HepG2 (cell line): ENCODE measurements around the gene MSI2. TPM values are rescaled to one million over a fixed set of nuclear protein-coding genes. Genes with fewer than 3 reads are reported as not detected.

Experiments
- ATAC-seq: fragments of 200-7000 bp; cut with Tn5 transposase; 3 replicates; pipeline ENCODE4 v1.9.1; 2020; ENCODE audit warnings: mild to moderate bottlenecking, moderate library complexity
- BruUV-seq: library from RNA; stranded (reverse); fragments of 400-500 nt; replicated peaks from 2 replicates; lab custom pipeline; 2021; lab: Mats Ljungman, UMichigan
- CTCF ChIA-PET: fragments of 300-600 bp; formaldehyde crosslinking; extraction: SDS; loops from one replicate; lab custom pipeline; 2021; ENCODE audit warnings: low total read pairs, inconsistent platforms, low intra/inter-chr PET ratio; lab: Yijun Ruan, JAX
- POLR2A ChIA-PET: fragments of 350-600 bp; sonication (Branson Sonifier 250); formaldehyde crosslinking; loops from one replicate; lab custom pipeline; 2020; ENCODE audit warnings: antibody characterized with exemption, inconsistent platforms; lab: Yijun Ruan, JAX
- DNase-seq: peaks from one replicate; pipeline ENCODE4 v3.0.0-alpha.2; 2015; ENCODE audit warnings: low spot score
- FAIRE-seq: peaks from 3 replicates; lab custom pipeline; 2011; peaks lifted over from hg19 to GRCh38; lab: Jason Lieb, UNC
- H2AFZ ChIP-seq: one replicate; pipeline ENCODE4 v1.6.1; 2011; ENCODE audit warnings: low read length, inconsistent platforms
- H3K27ac ChIP-seq: fragments of 300-600 bp; 3 replicates; pipeline ENCODE4 v1.8.0; 2011; ENCODE audit warnings: mixed run types, mild to moderate bottlenecking, mixed read lengths, low read length, inconsistent platforms; ENCODE audit not compliant: insufficient read depth; ENCODE audit errors: extremely low read length
- H3K27me3 ChIP-seq, 2 experiments: fragments of 200-600 bp in 1 of 2; 2 replicates in 1 of 2; 3 replicates in 1 of 2; pipeline versions ENCODE4 v1.6.0 to v1.8.0; 2011; ENCODE audit warnings: low read length in 2 of 2, mild to moderate bottlenecking in 2 of 2, moderate library complexity in 2 of 2, inconsistent platforms in 1 of 2; ENCODE audit not compliant: insufficient read depth in 2 of 2, control insufficient read depth in 1 of 2
- H3K36me3 ChIP-seq, 2 experiments: fragments of 200-600 bp in 1 of 2; replicated peaks in 1 of 2; 2 replicates in 1 of 2; 3 replicates in 1 of 2; pipeline versions ENCODE4 v1.5.1 to v1.8.0; 2011; ENCODE audit warnings: low read length in 2 of 2, inconsistent platforms in 1 of 2; ENCODE audit not compliant: insufficient read depth in 2 of 2, control insufficient read depth in 1 of 2
- H3K4me1 ChIP-seq: 2 replicates; pipeline ENCODE4 v1.5.1; 2012; ENCODE audit warnings: low read length, inconsistent platforms; ENCODE audit not compliant: insufficient read depth
- H3K4me2 ChIP-seq: 2 replicates; pipeline ENCODE4 v1.6.0; 2011; ENCODE audit warnings: low read depth, low read length, inconsistent platforms
- H3K4me3 ChIP-seq, 3 experiments: fragments of 200-600 bp in 1 of 3; sonication (generic), shearing (Covaris generic) in 1 of 3; replicated peaks in 1 of 3; 2 replicates each; pipeline ENCODE4 v1.5.1; 2011 to 2016; ENCODE audit warnings: low read length in 3 of 3, inconsistent platforms in 2 of 3, low read depth in 2 of 3, mild to moderate bottlenecking in 2 of 3, control low read depth in 1 of 3, mixed read lengths in 1 of 3; ENCODE audit not compliant: insufficient read depth in 1 of 3
- H3K79me2 ChIP-seq: one replicate; pipeline ENCODE4 v1.6.1; 2011; ENCODE audit warnings: low read length, inconsistent platforms; ENCODE audit not compliant: insufficient read depth
- H3K9ac ChIP-seq: 2 replicates; pipeline ENCODE4 v1.6.0; 2011; ENCODE audit warnings: mild to moderate bottlenecking, low read depth, low read length, inconsistent platforms; ENCODE audit not compliant: insufficient read depth
- H3K9me3 ChIP-seq: 2 replicates; pipeline ENCODE4 v1.5.1; 2012; ENCODE audit warnings: mild to moderate bottlenecking, low read length
- H4K20me1 ChIP-seq: 2 replicates; pipeline ENCODE4 v1.6.0; 2011; ENCODE audit warnings: inconsistent platforms, mild to moderate bottlenecking, low read length, moderate library complexity; ENCODE audit not compliant: insufficient read depth
- CREB1 ChIP-seq, 2 experiments: fragments of 450-650 bp in 1 of 2; IDR thresholded peaks; 2 replicates each; pipeline ENCODE4 v1.6.1; 2016 to 2017; ENCODE audit warnings: control low read depth in 1 of 2, mild to moderate bottlenecking in 1 of 2, missing compliant biosample characterization in 1 of 2, missing genetic modification characterization in 1 of 2
- EED ChIP-seq: sonication (generic); formaldehyde crosslinking; IDR thresholded peaks from 2 replicates; pipeline ENCODE4 v1.5.0; 2020; ENCODE audit warnings: mild to moderate bottlenecking, missing genetic modification reagents
- SMC3 ChIP-seq: IDR thresholded peaks from 2 replicates; pipeline ENCODE4 v1.6.1; 2011; ENCODE audit warnings: low read length, improper control_type of control experiment
- STAG1 ChIP-seq: sonication (generic); formaldehyde crosslinking; IDR thresholded peaks from 2 replicates; pipeline ENCODE4 v1.4.0; 2020; ENCODE audit warnings: missing genetic modification reagents
- ZNF17 ChIP-seq: sonication (generic); formaldehyde crosslinking; IDR thresholded peaks from 2 replicates; pipeline ENCODE4 v1.5.0; 2020; ENCODE audit warnings: mild to moderate bottlenecking, missing genetic modification reagents
- ZNF282 ChIP-seq: fragments of 450-650 bp; IDR thresholded peaks from 2 replicates; pipeline ENCODE4 v1.6.1; 2018; ENCODE audit not compliant: partially characterized antibody
- ZNF484 ChIP-seq: sonication (generic); formaldehyde crosslinking; IDR thresholded peaks from 2 replicates; pipeline ENCODE4 v1.5.1; 2020; ENCODE audit warnings: mild to moderate bottlenecking, low read depth, missing genetic modification reagents, borderline replicate concordance
- ZNF724P ChIP-seq: sonication (generic); formaldehyde crosslinking; IDR thresholded peaks from 2 replicates; pipeline ENCODE4 v1.8.0; 2022; ENCODE audit warnings: missing genetic modification reagents, borderline replicate concordance
- WGBS: methylation state at CpG from one replicate; pipeline ENCODE4 v1.1.6; 2017; ENCODE audit warnings: low lambda C conversion rate; 5-methylcytosine and 5-hydroxymethylcytosine counted together
- in situ Hi-C: cut with HindIII; loops from 2 replicates; pipeline ENCODE4 v1.10.0; 2017; ENCODE audit warnings: low pct_unique_long_range_greater_than_20kb; ENCODE audit not compliant: extremely low pct_ligation_motif_present
- intact Hi-C: fragments of 100-400 bp; cut with micrococcal nuclease; formaldehyde crosslinking; loops from one replicate; pipeline ENCODE4 v1.10.0; 2022; ENCODE audit not compliant: unreplicated experiment
- polyA plus RNA-seq, 8 experiments: library from polyadenylated mRNA; depleted of rRNA in 3 of 8; stranded (reverse) in 7 of 8; unstranded in 1 of 8; fragments of >200 nt; fragmentation: Illumina TruSeq in 4 of 8; extraction: Trizol in 4 of 8; gene quantifications; 2 replicates each; pipeline versions ENCODE4 v1.2.1 to v1.2.3, GENCODE V29; 2011 to 2016; ENCODE audit warnings: low read depth in 4 of 8, missing spikeins in 1 of 8, mixed read lengths in 1 of 8; ENCODE audit not compliant: insufficient read depth in 1 of 8
- total RNA-seq, 5 experiments: library from RNA; depleted of rRNA; stranded (reverse); fragments of >200 nt; fragmentation: Illumina TruSeq; extraction: Trizol; gene quantifications; 2 replicates each; pipeline ENCODE4 v1.2.3, GENCODE V29; 2016; ENCODE audit warnings: low read depth in 1 of 5
- TF ChIP-seq, protein P1 (sequence below): sonication (generic); formaldehyde crosslinking; IDR thresholded peaks from 2 replicates; pipeline ENCODE4 v1.5.1; 2020; ENCODE audit warnings: mild to moderate bottlenecking, missing genetic modification reagents, moderate library complexity
- TF ChIP-seq, protein P2 (sequence below): sonication (generic); formaldehyde crosslinking; conservative IDR thresholded peaks from 2 replicates; pipeline ENCODE4 v1.5.0; 2020; ENCODE audit warnings: missing genetic modification reagents
- TF ChIP-seq, protein P3 (sequence below): fragments of 450-650 bp; IDR thresholded peaks from 2 replicates; pipeline ENCODE4 v1.6.1; 2017

MSI2 gene
- total and polyA plus RNA-seq, 2 of the 13 experiments (the other 11 are each of a cell fraction or from before 2014, with no cell fraction given): 77.5 to 78.4 TPM

DNA sequence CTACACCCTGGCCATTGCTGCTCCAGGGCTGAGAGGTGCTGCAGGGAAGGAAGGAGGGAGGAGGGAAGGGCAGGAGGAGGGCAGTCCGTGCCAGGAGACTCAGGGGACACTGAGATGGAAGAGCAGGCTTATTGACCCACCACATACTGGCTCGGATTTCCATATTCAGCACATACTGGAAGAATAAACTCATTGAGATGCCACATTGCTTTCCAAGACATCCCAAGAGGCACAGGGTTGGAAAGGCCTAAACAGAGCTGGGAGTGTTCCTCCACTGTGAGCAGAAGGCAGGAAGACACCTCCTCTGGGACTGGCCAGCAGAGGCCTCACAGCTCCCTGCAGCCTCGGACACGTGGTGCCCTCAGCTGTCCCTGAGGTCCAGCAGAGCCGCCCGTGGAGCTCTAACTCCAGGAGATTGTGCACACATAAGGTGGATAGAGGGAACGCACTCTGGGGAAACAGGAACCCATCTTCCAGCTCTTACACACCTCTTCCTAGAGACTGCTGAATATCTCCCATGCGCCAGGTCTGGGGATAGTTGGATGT, 471.4 kb downstream of the MSI2 start (continued):
- no peak for TF ChIP-seq ZNF282
- TF ChIP-seq ZNF17 (CRISPR knock-in tag): no peak
- peak; percentile 25 for TF ChIP-seq STAG1 (CRISPR knock-in tag)
- no peak for TF ChIP-seq SMC3
- peak; percentile 51; the same call in 1 of the 2 replicates for TF ChIP-seq ZNF724P (CRISPR knock-in tag)
- TF ChIP-seq, protein P1, sequence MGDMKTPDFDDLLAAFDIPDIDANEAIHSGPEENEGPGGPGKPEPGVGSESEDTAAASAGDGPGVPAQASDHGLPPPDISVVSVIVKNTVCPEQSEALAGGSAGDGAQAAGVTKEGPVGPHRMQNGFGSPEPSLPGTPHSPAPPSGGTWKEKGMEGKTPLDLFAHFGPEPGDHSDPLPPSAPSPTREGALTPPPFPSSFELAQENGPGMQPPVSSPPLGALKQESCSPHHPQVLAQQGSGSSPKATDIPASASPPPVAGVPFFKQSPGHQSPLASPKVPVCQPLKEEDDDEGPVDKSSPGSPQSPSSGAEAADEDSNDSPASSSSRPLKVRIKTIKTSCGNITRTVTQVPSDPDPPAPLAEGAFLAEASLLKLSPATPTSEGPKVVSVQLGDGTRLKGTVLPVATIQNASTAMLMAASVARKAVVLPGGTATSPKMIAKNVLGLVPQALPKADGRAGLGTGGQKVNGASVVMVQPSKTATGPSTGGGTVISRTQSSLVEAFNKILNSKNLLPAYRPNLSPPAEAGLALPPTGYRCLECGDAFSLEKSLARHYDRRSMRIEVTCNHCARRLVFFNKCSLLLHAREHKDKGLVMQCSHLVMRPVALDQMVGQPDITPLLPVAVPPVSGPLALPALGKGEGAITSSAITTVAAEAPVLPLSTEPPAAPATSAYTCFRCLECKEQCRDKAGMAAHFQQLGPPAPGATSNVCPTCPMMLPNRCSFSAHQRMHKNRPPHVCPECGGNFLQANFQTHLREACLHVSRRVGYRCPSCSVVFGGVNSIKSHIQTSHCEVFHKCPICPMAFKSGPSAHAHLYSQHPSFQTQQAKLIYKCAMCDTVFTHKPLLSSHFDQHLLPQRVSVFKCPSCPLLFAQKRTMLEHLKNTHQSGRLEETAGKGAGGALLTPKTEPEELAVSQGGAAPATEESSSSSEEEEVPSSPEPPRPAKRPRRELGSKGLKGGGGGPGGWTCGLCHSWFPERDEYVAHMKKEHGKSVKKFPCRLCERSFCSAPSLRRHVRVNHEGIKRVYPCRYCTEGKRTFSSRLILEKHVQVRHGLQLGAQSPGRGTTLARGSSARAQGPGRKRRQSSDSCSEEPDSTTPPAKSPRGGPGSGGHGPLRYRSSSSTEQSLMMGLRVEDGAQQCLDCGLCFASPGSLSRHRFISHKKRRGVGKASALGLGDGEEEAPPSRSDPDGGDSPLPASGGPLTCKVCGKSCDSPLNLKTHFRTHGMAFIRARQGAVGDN (CRISPR knock-in tag): no peak
- 0 out of 2 replicates have a peak, but pooled peaks have one; percentile 31 for TF ChIP-seq EED
- no peak for TF ChIP-seq ZNF484

DNA sequence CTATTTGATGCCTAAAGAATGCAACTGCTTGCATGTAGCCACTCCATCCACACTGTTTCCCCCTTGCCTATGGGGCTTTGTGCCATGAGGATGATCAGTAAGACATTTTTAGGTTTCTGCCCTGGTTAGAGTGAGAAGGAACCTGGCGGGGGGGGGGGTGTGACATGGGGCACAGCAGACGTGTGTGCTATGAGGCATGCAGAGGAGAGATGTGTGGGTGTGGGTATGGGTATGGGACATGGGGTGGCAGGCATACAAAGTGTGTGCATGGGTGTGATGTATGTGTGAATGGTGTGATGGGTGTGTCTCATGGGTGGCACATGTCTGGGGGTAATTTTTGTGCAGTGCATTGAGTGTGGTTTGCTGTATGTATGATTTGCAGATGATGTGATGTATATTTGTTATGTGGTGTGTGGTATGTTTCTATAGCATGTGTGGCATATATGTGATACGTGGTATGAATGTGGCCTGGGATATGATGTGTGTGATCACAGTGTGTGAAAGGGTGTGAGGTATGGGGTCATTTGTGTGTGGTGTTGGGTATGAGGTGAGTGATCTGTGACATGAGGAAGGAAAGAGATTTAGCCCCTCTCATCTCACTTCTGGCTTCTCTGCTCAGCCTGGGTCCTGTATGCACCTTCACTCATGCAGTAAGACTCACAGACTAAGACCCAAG, 473.8 kb downstream of the MSI2 start:
- no peak overlapping the region for H2AFZ ChIP-seq
- H3K27me3 ChIP-seq: peaks cover 4 to 52% of the 10 kb centered on the region in 2 experiments; a peak in 4 of 5 replicates
- ChIA-PET CTCF (no interaction called here), POLR2A (no interaction called here)
- no peak overlapping the region for H3K4me3 ChIP-seq
- no peaks in the 10 kb centered on the region for H3K4me1 ChIP-seq
- 3% methylated on average over 3 of the region's 3 CpGs for WGBS
- DNase-seq: no peak
- FAIRE-seq: no peak
- H3K79me2 ChIP-seq: no peaks in the 10 kb centered on the region
- H3K4me2 ChIP-seq: no peak overlapping the region
- BruUV-seq: no TSS peak
- ATAC-seq: no peak
- no peak overlapping the region for H3K27ac ChIP-seq
- in situ Hi-C loops (no loop called here), intact Hi-C loops (no loop called here)
- TF ChIP-seq CREB1 (IDR thresholded peaks at IDR 0.05) (peak; percentile 33; the same call in 1 of the 2 replicates), CREB1 (CRISPR knock-in tag; IDR thresholded peaks at IDR 0.05) (no peak)
- TF ChIP-seq, protein P2, sequence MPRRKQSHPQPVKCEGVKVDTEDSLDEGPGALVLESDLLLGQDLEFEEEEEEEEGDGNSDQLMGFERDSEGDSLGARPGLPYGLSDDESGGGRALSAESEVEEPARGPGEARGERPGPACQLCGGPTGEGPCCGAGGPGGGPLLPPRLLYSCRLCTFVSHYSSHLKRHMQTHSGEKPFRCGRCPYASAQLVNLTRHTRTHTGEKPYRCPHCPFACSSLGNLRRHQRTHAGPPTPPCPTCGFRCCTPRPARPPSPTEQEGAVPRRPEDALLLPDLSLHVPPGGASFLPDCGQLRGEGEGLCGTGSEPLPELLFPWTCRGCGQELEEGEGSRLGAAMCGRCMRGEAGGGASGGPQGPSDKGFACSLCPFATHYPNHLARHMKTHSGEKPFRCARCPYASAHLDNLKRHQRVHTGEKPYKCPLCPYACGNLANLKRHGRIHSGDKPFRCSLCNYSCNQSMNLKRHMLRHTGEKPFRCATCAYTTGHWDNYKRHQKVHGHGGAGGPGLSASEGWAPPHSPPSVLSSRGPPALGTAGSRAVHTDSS (CRISPR knock-in tag): no peak
- TF ChIP-seq, protein P3, sequence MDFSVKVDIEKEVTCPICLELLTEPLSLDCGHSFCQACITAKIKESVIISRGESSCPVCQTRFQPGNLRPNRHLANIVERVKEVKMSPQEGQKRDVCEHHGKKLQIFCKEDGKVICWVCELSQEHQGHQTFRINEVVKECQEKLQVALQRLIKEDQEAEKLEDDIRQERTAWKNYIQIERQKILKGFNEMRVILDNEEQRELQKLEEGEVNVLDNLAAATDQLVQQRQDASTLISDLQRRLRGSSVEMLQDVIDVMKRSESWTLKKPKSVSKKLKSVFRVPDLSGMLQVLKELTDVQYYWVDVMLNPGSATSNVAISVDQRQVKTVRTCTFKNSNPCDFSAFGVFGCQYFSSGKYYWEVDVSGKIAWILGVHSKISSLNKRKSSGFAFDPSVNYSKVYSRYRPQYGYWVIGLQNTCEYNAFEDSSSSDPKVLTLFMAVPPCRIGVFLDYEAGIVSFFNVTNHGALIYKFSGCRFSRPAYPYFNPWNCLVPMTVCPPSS: 0 out of 2 replicates have a peak, but pooled peaks have one; percentile 52
- TF ChIP-seq, all 625 proteins: peak for 2
- H3K9ac ChIP-seq: no peak overlapping the region
- H3K9me3 ChIP-seq: no peaks in the 10 kb centered on the region
- H4K20me1 ChIP-seq: no peaks in the 10 kb centered on the region
- H3K36me3 ChIP-seq: no peaks in the 10 kb centered on the region
